ENCODE results near the gene TMEM243.

- no peak for TF ChIP-seq CTCF (IDR thresholded peaks at IDR 0.05)
- no peak for TF ChIP-seq ZFX (IDR thresholded peaks at IDR 0.05; ENCODE audit: borderline replicate concordance)
These were observed 1.4 kb downstream of the TMEM243 start for GRCh38 chr7:87217983-87218653.
